Liver (tissue), 9 donors: ENCODE results near the gene MIDN. TPM values are rescaled to one million over a fixed set of nuclear protein-coding genes. Genes with fewer than 3 reads are reported as not detected.

Experiments
- DNase-seq: peaks from one replicate; pipeline ENCODE4 v3.0.0-alpha.2; 2017; ENCODE audit warnings: low spot score
- H3K27ac ChIP-seq, 2 donors: one replicate each; pipeline ENCODE4 v1.7.0; 2013; ENCODE audit warnings: inconsistent platforms in 2 of 2, low read length in 2 of 2, control low read depth in 1 of 2, low read depth in 1 of 2, mild to moderate bottlenecking in 1 of 2
- H3K27me3 ChIP-seq, 4 donors: one replicate each; pipeline versions ENCODE4 v1.6.1 to v1.7.0; 2013; ENCODE audit warnings: low read length in 3 of 4, inconsistent platforms in 1 of 4, mild to moderate bottlenecking in 1 of 4, moderate library complexity in 1 of 4; ENCODE audit not compliant: control insufficient read depth in 4 of 4, insufficient read depth in 4 of 4
- H3K36me3 ChIP-seq, 4 donors: one replicate each; pipeline versions ENCODE4 v1.6.1 to v1.7.0; 2013; ENCODE audit warnings: low read length in 3 of 4, mild to moderate bottlenecking in 3 of 4, low read depth in 1 of 4, moderate library complexity in 1 of 4; ENCODE audit not compliant: control insufficient read depth in 4 of 4, insufficient read depth in 3 of 4
- H3K4me1 ChIP-seq, 4 donors: one replicate each; pipeline versions ENCODE4 v1.6.1 to v1.7.0; 2013; ENCODE audit warnings: low read length in 3 of 4, mild to moderate bottlenecking in 3 of 4, moderate library complexity in 1 of 4; ENCODE audit not compliant: control insufficient read depth in 4 of 4, insufficient read depth in 4 of 4
- H3K4me3 ChIP-seq, 3 donors: one replicate each; pipeline versions ENCODE4 v1.6.1 to v1.7.0; 2013; ENCODE audit warnings: low read length in 3 of 3, control low read depth in 1 of 3, low read depth in 1 of 3, mild to moderate bottlenecking in 1 of 3
- H3K9ac ChIP-seq, 2 donors: one replicate each; pipeline ENCODE4 v1.7.0; 2013; ENCODE audit warnings: low read length in 2 of 2, mild to moderate bottlenecking in 2 of 2, moderate library complexity in 2 of 2, control low read depth in 1 of 2, low read depth in 1 of 2
- H3K9me3 ChIP-seq, 4 donors: one replicate each; pipeline versions ENCODE4 v1.6.1 to v1.7.0; 2013; ENCODE audit warnings: low read length in 3 of 4; ENCODE audit not compliant: control insufficient read depth in 4 of 4
- CTCF ChIP-seq: fragments of 150-350 bp; IDR thresholded peaks from 2 replicates; pipeline ENCODE4 v1.5.1; 2017; ENCODE audit warnings: improper control_type of control experiment, low read depth, low read length; ENCODE audit not compliant: missing input control
- FOXA2 ChIP-seq: IDR thresholded peaks from 2 replicates; pipeline ENCODE4 v1.6.1; 2016; ENCODE audit warnings: antibody characterized with exemption
- GABPA ChIP-seq, 2 donors: IDR thresholded peaks in 1 of 2; conservative IDR thresholded peaks in 1 of 2; 2 replicates each; pipeline ENCODE4 v1.6.1; 2016; ENCODE audit warnings: antibody characterized with exemption in 2 of 2, mild to moderate bottlenecking in 1 of 2, moderate library complexity in 1 of 2
- HNF4A ChIP-seq, 2 donors: conservative IDR thresholded peaks; 2 replicates each; pipeline ENCODE4 v1.6.1; 2016; ENCODE audit warnings: antibody characterized with exemption in 2 of 2, mild to moderate bottlenecking in 2 of 2
- NR2F2 ChIP-seq: IDR thresholded peaks from 2 replicates; pipeline ENCODE4 v1.6.1; 2016; ENCODE audit warnings: antibody characterized with exemption
- RAD21 ChIP-seq, 2 donors: IDR thresholded peaks; 2 replicates each; pipeline ENCODE4 v1.6.1; 2016; ENCODE audit warnings: antibody characterized with exemption in 2 of 2, mild to moderate bottlenecking in 2 of 2
- RXRA ChIP-seq, 2 donors: IDR thresholded peaks; 2 replicates each; pipeline ENCODE4 v1.6.1; 2017 to 2018; ENCODE audit warnings: antibody characterized with exemption in 2 of 2, mild to moderate bottlenecking in 1 of 2
- SP1 ChIP-seq: IDR thresholded peaks from 2 replicates; pipeline ENCODE4 v1.6.1; 2018; ENCODE audit warnings: antibody characterized with exemption, mild to moderate bottlenecking
- YY1 ChIP-seq: IDR thresholded peaks from 2 replicates; pipeline ENCODE4 v1.6.1; 2016; ENCODE audit warnings: antibody characterized with exemption, mild to moderate bottlenecking
- WGBS: extraction: QIAGEN DNeasy Blood & Tissue Kit; methylation state at CpG from one replicate; pipeline ENCODE4 v1.1.7; 2013; 5-methylcytosine and 5-hydroxymethylcytosine counted together
- polyA plus RNA-seq, 2 donors: library from polyadenylated mRNA; stranded (reverse) in 1 of 2; unstranded in 1 of 2; fragments of 200-250 nt in 1 of 2; fragments of >200 nt in 1 of 2; fragmentation: Nextera tagmentation in 1 of 2; extraction: Ambion mirVana in 1 of 2; gene quantifications; one replicate each; pipeline versions ENCODE4 v1.2.1 to v1.2.3, GENCODE V29; 2013 to 2015
- total RNA-seq, 2 donors: library from RNA; depleted of rRNA; stranded (reverse); fragments of >200 nt; gene quantifications; one replicate each; pipeline ENCODE4 v1.2.3, GENCODE V29; 2014
- TF ChIP-seq, protein P1 (sequence below): IDR thresholded peaks from 2 replicates; pipeline ENCODE4 v1.6.1; 2016; ENCODE audit warnings: antibody characterized with exemption
- TF ChIP-seq, protein P2 (sequence below): IDR thresholded peaks from 2 replicates; pipeline ENCODE4 v1.6.1; 2016; ENCODE audit warnings: antibody characterized with exemption
- TF ChIP-seq, protein P3 (sequence below): IDR thresholded peaks from 2 replicates; pipeline ENCODE4 v1.6.1; 2016; ENCODE audit warnings: antibody characterized with exemption, mild to moderate bottlenecking
- donor health status: healthy.
- donor health status: healthy.
- donor health status: healthy.
- donor health status: healthy.
- donor health status: healthy.

Gene MIDN
- total and polyA plus RNA-seq, 4 donors, result 2.9 to 22.9 (median 11.8) TPM

DNA sequence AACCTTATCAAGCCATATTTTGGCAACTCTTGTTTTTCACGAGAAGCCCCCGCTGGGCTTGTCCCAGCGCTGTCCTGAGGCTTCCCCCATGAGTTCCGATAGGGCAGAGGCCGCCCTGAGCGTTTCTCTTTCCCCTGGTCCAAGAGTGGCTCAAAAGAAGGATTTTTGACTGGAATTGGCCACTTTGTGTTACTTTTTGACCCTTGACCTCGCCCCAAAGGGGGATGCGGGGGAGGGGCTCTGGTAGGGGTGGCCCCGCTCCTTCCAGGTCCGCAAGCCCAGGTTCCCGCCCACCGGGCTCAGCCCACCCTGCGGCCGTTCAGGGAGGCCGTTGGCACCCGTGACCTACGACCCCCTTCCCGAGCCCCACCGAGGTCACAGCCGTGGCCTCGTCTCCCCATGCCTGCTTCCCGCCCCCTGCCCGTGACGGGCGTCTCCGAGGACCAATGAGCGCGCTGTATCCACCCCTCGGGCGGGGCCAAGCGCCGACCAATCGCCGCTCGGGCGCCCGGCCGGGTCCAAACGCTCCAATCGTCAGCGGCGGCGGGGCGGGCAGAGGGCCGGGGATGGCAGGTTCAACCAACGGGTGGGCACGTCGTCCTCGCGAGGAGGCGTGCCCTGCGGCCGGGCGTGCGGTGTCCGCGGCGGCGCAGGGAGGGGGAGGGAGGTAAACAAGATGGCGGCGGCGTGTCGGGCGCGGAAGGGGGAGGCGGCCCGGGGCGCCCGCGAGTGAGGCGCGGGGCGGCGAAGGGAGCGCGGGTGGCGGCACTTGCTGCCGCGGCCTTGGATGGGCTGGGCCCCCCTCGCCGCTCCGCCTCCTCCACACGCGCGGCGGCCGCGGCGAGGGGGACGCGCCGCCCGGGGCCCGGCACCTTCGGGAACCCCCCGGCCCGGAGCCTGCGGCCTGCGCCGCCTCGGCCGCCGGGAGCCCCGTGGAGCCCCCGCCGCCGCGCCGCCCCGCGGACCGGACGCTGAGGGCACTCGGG, 43.0 kb upstream of the MIDN start, which contains the start of gene STK11:
Gene STK11 (plus strand): TSS at position 665 of the 986 bp plus-strand sequence. CDS start 1,136 bp downstream, outside the sequence.
- no peaks in the 10 kb centered on the region for H3K36me3 ChIP-seq
- H3K4me1 ChIP-seq, result peaks cover 4 to 47% (median 18%) of the 10 kb centered on the region in 4 donors
- H3K27ac ChIP-seq, result peak within 1 kb of the TSS; percentile 89 to 92
- no peaks in the 10 kb centered on the region for H3K9me3 ChIP-seq
- peak within 1 kb of the TSS; percentile 67 to 90 (median 72) for H3K4me3 ChIP-seq
- 3% methylated on average over 114 of the region's 114 CpGs for WGBS
- no peaks in the 10 kb centered on the region for H3K27me3 ChIP-seq
- H3K9ac ChIP-seq, result peak within 1 kb of the TSS; percentile 53 to 58
- DNase-seq, result peak; percentile 100
- TF ChIP-seq RAD21 (IDR thresholded peaks at IDR 0.05) (no peak), CTCF (no peak), FOXA2 (no peak), GABPA (IDR thresholded peaks at IDR 0.05 in 1 of 2, conservative IDR thresholded peaks at IDR 0.05 in 1 of 2) (peak in 1 of 2 donors; percentile 27), HNF4A (conservative IDR thresholded peaks at IDR 0.05) (no peak), SP1 (peak; percentile 92), YY1 (peak; percentile 91), NR2F2 (peak; percentile 81), RXRA (IDR thresholded peaks at IDR 0.05) (peak; percentile 23 to 56)
- TF ChIP-seq, protein P1, sequence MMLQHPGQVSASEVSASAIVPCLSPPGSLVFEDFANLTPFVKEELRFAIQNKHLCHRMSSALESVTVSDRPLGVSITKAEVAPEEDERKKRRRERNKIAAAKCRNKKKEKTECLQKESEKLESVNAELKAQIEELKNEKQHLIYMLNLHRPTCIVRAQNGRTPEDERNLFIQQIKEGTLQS, result no peak
- TF ChIP-seq, protein P2, sequence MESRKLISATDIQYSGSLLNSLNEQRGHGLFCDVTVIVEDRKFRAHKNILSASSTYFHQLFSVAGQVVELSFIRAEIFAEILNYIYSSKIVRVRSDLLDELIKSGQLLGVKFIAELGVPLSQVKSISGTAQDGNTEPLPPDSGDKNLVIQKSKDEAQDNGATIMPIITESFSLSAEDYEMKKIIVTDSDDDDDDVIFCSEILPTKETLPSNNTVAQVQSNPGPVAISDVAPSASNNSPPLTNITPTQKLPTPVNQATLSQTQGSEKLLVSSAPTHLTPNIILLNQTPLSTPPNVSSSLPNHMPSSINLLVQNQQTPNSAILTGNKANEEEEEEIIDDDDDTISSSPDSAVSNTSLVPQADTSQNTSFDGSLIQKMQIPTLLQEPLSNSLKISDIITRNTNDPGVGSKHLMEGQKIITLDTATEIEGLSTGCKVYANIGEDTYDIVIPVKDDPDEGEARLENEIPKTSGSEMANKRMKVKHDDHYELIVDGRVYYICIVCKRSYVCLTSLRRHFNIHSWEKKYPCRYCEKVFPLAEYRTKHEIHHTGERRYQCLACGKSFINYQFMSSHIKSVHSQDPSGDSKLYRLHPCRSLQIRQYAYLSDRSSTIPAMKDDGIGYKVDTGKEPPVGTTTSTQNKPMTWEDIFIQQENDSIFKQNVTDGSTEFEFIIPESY, result no peak
- TF ChIP-seq, protein P3, sequence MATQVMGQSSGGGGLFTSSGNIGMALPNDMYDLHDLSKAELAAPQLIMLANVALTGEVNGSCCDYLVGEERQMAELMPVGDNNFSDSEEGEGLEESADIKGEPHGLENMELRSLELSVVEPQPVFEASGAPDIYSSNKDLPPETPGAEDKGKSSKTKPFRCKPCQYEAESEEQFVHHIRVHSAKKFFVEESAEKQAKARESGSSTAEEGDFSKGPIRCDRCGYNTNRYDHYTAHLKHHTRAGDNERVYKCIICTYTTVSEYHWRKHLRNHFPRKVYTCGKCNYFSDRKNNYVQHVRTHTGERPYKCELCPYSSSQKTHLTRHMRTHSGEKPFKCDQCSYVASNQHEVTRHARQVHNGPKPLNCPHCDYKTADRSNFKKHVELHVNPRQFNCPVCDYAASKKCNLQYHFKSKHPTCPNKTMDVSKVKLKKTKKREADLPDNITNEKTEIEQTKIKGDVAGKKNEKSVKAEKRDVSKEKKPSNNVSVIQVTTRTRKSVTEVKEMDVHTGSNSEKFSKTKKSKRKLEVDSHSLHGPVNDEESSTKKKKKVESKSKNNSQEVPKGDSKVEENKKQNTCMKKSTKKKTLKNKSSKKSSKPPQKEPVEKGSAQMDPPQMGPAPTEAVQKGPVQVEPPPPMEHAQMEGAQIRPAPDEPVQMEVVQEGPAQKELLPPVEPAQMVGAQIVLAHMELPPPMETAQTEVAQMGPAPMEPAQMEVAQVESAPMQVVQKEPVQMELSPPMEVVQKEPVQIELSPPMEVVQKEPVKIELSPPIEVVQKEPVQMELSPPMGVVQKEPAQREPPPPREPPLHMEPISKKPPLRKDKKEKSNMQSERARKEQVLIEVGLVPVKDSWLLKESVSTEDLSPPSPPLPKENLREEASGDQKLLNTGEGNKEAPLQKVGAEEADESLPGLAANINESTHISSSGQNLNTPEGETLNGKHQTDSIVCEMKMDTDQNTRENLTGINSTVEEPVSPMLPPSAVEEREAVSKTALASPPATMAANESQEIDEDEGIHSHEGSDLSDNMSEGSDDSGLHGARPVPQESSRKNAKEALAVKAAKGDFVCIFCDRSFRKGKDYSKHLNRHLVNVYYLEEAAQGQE, result peak; percentile 14
